Hematopoietic multipotent progenitor cell treated with erythropoietin and hydrocortisone succinate and interleukin-3 and kit ligand, for 4 days (in vitro differentiated cells): ENCODE data around the gene C2orf72.
"Not testable (repeated sequence)": the region's sequence is repeated elsewhere in the genome, so short reads cannot be mapped to it uniquely, and the experiment has no call there.

Source experiments
- DNase-seq: peaks from one replicate; pipeline ENCODE4 v3.0.0-alpha.2; 2015

The C2orf72 gene

DNA sequence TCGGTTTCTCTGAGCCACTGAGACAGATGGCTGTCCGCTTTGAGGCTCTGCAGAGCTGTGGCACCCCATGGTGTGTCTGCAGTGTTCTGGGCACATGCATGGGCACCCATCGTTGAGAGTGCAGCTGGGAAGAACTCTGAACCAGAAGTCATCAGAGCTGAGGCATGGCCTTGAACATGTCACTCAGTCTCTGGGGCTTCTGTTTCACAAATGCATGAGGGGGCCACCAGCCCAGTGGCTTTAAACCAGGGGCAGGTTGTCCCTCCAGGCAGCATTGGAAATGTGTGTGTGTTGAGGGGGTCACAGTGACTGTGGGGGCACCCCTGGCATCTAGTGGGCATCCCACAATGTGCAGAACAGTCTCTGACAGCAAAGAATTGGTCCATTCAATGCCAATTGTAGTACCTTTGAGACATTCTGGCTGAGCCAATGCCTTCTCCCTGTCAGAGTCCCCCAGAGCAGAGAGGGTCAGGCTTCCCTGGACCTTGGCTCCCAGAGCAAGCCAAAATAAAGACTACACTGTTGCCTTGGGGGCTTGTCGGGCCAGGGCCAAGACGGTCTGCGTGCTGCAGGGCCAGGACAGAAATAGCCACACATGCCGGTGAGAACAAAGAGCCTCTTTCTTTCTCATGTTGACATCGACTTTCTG lies 10.1 kb downstream of the C2orf72 start:
- DNase-seq, result no peak

DNA sequence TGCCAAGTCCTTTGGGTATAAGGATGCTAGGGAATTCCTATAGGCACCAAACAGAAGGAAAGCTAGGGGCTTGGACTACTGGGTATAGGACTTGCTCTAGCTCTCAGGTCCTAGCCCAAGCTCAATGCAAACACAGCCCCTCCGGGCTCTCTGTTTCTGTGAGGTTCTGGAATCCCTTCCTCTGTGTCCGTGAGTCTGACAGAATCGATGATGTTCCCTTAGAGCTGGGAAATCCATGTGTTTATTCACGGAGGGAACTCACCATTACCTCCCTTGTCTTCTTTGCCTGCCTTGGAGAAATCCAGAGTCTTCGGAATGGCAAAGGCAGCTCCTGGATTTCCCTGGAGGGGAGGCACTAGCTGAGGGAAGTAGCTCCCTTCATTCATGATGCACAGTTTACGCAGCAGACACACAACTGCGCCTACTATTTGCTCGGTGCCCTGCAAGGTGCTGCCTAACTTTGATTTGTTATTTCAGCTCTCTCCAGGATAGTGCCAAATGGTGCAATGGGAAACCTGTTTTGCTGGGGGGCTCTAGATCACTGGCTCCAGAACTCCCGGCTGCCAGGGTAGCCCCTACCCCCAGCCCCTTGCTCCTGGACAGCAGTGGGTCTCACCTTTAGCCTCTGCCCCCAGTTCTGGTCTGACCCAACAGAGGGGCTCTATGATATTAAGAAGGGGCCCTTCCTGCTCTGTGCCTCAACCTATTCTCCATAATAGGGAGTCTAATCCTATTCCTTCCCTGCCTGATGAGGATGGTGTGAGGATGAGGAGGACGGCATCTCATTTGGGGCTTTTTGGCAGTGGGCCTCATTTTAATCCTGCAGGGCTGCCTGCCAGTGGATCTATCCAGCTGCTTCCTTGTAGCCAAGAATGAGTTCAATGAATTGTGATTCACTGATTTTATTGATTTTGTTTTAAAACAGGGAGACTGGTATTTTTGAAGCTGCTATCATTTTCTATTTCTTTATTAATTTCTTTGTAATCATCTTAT lies 10.9 kb downstream of the C2orf72 start:
- DNase-seq, result no peak

DNA sequence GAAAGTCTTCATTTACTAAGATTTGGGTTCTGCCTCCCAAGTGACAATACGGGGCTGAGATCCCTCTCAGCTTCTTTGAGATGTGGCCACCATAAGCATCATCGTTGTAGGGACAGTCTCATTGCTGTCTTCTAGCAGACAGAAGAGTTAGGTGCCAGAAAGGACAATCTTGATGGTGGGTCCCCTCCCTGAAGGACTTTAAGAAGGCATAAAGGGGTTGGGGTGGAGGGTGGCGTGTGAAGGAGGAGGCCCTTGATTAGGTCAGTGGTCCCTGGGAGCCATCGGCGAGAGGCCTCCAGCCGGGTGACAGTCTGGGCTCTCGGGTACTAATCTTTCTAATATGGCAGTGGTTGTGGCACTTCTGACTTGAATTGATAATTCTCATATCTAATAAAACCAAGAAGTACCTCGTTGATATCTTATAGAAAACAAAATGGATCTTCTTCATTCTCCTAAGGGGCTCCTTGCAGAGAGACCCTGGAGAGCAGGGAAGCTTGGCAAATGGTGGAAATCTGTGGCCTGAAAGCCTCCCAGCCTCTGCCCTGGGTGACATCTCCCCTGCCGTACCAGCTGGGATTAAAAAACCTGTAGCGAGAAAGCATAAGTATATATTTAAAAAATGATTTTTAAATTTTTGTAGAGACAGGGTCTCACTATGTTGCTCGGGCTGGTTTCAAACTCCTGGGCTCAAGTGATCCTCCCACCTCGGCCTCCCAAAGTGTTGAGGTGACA lies 12.1 kb downstream of the C2orf72 start:
- no peak for DNase-seq

DNA sequence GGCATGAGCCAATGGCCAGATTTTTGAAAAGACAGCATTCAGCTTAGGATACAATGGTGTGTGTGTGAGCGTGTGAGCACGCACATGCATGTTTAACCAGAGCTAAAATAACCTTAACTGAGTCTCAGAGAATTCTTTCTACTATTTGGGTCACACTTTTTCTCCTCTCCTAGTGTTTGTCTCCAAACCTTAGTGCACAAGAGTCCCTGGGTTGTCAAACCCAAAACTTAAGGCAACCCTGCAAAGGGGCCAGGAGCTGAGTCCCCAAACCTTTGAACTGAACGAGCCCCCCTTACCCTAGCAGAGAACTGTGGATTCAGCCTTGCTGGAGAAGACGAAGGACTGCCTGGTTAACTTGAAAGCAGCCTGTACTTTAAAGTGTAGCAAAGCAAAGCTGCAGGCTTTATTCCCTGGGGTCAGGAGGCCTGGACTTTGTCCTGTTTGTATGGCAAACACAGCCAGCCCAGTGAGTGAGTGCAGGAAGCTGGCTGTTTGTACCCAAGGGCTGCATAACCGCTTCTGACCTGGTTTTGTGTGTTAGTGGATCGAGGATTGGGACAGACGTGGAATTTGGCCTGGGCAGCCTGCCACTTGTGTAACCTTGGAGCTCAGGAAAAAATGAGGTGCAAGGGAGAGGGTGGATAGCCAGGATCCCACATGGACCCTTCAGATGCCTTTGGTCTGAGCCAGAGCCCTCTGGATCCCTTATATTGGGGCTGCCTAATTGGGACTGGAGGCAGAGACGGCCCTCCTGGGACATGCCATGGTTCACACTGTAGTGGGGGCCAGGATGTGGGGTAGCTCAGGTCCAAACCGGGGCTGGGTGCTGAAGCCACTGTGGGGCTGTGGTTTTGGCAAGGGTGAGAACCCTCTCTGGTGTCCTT lies 12.9 kb downstream of the C2orf72 start:
- DNase-seq, result no peak

DNA sequence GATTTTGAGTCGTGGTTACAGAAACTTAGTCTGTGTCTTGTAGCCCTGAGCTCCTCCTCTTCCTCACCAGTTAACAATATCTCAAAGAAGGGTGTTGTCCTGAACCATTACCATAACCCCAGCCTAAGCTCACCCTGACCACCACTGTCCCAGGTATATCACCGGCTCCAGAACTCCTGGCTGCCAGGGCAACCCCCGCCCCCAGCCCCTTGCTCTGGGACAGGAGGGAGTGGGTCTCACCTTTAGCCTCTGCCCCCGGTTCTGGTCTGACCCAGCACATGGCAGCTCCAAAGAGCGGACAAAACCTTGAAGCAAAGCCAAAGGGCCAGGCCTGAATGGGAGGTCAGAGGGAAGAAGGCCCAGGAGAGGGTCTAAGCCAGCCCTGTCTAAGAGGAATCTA lies 13.8 kb downstream of the C2orf72 start:
- no peak for DNase-seq

DNA sequence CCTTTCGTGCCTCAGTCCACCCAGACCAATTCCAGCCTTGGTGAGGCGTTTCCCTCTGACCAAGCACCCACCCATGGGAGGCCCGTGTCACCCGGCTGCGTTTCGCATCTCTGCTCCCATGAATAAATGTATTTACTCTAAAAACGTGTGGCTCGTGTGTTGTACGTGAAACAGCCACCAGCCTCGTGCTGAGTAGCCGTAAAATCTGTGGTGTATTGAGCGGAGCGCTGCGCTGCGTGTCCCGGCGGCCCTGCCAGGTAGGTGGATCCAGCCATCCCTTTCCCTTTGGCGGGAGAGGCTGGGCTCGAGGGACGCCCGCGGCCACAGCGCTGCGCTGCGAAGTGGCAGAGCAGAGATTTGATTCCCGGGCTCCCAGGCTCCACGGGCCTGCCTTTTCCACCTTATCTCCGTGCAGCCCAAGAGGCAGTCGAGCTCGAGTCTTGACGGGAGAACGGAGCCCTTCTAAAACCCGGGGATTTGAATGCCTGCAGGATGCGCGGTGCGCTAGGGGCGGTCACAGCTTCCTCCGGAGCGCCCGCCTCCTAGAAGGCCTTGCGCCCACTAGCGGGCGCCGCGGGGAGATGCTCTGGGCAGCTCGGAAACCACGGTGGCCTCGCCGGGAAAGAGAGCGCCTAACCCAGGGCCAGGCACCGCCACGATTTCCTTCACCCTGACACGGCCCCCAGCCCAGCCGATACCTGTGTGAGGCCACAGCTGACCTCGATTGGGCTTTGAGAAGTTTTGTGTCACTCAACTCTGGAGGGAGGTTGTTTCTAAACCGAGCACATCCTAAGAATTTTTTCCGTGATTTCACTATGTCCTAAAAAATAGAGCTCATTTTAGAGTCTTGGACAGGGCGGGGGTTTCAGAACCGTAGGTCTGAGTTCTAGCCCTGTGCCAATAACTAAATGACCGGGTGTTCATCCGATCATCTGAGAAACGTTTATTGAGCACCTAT lies 15.4 kb downstream of the C2orf72 start:
- DNase-seq, result peak; percentile 92

DNA sequence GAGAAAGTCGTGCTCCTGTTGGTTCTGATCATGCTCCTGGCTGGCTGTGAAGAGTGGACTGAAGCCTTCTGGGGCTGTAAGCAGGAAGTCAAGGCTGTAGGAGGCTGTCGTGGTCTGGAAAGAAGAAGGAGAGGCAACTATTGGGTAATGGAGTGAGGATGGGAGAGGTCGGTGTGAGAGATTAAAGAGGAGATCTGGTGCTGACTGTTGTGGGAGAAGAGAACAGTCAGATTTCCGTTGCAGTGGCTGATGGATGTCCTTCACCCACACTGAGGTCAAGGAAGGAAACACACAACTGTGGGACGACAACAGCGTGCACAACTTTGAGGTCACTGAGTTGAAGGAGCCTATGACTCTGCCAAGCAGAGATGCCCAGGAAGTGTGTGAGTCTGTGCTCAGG lies 16.5 kb downstream of the C2orf72 start:
- DNase-seq, result peak; percentile 25

DNA sequence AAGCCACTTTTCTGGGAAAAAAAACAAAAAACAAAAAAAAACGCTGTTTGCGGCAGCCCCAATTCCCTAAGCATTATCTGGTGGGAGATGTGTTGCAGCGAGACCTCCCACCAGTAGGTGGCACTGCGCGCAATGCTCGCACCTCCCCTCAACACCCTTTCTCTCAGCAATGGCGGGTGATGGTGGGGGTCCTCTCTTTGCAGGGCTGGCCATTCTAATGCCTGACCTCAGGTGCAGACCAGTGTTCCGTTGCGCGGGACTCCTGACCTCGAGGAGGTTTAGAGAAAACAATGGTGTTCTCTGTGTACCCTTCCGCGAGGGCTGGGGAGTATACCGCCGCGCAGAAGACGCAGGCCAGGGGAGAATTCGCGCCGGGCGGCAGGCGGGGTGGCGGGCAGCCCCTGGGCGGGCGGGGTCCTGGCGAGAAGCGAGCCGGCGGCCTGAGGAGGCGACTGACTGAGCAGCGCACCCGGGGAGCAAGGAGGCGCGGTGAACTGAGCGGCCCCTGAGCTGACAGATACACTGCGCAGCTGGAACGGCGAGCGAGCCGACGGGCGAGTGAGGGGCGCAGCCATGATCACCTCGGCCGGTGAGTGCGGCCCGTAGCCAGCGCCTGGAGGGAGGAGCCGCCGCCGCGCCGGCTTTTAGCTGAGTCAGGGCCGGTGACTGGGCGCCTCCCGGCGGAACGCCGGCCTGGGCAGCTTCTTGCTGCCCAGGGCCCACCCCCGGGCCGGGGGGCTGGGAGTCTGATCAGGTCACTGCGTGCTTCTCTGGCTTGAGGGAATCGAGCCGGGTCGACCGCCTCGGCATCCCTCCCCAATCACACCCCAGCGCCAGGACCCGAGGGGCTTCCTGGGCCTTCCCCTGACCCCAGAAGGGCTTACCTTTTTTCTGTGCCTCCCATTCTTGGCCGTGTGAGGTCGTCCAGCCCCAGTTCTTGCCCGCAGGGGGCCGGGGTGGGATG lies 19.4 kb downstream of the C2orf72 start, which contains the start of gene PSMD1:
TSS of gene PSMD1 (plus strand) at position 415 of the 964 bp plus-strand sequence. CDS start at position 574, 159 bp downstream.
- peak; percentile 97 for DNase-seq

DNA sequence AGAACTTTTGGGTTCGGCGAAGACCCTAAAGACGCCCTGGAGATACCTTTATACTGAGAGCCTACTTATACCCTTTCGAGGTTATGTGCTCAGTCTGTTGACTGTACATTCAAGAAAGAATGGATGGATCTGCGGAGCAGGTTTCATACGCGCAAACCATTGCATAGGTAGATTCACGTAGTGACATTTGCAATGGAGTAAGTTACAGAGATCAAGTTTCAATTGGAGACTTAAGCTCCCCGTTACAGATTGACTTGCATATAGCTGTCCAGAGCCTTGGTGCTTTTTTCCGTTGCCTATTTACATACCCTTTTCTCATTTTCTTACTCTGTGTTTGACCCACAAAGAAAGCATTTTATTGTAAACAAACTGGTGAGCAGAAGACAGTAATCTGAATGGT lies 20.3 kb downstream of the C2orf72 start:
- DNase-seq, result no peak

DNA sequence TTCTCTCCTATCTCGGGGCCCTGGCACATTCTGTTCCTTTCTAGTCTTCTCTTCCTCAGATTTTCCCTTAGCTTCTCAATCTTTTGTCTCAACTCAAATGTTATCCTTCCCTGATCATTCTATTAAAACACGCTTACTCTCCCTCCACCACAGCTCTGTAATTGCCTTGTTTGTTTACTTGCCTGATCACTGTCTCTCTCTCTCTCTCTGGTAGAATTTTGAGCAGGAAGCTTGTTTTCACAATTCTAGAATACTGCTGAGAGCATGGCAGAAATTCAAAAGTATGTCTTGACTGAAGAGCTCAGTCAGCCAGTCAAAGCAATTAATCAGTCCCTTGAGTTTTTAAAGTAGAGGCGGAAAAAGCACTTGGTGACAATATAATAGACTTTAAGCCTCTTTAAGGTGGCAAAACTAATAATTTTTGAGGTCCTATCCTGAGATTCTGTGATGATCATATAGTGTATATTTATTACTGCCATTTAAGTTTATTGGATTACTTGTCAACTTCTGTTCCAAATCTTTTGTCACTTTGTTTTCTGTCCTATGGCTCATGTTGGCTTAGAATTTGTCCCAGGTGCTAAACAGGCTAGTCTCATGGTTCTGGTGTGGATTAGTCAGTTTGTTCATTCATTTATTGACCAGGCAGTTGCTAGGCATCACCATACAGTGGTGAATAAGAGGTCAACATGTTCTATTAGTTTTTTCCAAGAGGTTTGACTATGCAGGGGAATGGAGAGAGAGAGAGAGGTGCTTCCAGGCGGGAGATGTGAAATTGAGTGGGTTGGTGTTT lies 21.6 kb downstream of the C2orf72 start:
- no peak for DNase-seq

DNA sequence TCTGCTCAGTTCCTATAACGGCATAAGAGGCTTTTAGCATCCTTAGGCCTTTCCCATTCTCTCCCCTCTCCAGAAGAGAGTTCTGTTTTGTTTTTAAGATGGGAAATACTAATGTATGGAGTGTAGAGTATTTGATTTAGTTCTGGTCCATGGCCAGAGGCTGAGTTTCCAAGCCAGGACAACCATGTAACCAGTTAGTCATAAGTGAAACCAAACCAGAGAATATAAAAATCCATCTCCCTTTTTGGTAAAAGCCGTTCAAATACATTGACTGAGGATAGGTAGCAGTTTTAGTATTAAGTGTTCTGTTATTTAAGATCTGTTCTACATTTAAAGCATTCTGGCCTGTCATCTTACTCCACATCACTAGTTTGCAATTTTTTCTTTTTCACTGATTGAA lies 22.4 kb downstream of the C2orf72 start:
- no peak for DNase-seq

DNA sequence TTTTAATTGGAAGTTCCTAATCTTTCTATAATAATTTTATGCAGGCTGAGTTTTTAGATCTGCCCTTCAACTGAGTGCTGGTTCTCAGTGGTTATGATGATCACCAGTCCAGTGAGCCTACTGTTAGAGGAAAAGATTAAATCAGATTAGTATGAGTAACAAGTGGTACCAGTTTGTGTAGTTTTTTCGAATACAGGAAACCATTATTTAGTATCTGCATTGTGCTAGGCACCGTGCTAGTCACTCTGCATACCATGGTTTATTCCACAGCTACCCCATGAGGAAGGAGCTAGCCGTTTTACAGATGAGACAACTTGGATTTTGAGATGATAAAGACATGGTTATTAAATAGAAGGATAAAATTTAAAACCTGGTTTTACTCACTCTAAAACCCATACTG lies 25.5 kb downstream of the C2orf72 start:
- DNase-seq, result no peak

DNA sequence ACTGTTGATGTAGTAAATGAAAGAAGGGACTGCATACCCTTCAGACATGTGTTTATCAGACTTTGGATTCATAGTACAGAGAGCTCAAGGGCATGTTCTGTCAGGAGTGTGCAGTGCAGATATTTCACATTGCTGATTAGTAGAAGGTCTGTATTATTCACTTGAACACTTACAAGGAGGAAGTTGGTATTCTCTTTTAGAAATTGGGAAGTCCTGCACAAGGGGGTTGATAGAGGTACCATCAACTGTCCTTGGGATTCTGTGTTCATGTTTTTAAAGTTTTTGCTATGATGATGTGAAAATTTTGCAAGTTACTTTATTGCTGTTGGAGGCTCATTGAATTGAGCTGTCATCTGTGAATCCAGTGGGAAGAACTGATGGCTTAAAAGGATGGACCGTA lies 26.0 kb downstream of the C2orf72 start:
- DNase-seq, result peak; percentile 40

DNA sequence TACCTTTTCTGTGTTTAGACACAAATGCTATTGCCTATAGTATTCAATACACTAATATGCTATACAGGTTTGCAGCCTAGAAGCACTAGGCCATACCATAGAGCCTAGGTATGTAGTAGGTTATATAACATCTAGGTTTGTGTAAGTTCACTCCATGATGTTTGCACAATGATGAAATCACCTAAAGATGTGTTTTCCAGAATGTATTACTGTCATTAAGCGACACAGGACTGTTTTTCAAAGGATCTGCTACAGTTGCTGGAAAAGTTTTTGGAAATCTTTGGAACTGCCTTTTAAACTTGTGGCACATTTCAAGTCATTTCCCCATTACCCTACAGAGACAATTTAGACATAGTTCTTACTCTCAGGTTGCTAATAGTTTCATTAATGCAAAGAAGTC lies 28.6 kb downstream of the C2orf72 start:
- no peak for DNase-seq

DNA sequence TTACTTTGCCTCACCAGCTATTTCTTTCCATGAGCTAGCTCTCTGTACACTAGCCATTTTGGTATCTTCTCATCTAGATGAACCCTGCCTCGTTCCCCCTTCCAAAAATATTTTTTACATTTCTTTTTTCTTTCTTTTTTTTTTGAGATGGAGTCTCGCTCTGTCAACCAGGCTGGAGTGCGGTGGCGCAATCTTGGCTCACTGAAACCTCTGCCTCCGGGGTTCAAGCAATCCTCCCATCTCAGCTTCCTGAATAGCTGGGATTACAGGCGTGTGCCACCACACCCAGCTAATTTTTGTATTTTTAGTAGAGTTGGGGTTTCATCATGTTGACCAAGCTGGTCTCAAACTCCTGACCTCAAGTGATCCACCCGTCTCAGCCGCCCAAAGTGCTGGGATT lies 30.2 kb downstream of the C2orf72 start:
- not testable (repeated sequence) for DNase-seq

DNA sequence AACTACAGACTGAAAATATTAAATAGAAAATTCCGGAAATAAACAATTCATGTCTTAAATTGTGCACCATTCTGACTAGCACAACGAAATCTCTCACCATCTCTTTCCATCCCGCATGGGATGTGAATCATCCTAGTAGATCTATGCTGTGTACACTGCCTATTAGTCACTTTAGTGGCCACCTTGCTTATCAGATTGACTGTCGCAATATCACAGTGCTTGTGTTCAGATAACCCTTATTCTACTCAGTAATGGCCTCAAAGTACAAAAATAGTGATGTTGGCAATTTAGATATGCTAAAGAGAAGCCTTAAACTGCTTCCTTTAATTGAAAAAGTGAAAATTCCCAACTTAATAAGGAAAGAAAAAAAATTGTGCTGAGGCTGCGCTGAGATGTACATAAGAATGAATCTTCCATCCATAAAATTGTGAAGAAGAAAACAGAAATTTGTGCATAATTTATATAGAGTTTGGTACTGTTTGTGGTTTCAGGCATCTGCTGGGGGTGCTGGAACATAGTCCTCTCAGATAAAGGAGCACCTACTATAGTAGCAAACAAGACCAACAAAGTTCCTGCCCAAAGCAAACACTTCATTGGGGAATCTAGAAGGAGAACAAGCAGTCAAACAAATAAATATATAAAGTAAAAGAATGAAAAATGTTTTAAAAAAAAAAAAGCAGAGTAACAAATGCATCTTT lies 31.4 kb downstream of the C2orf72 start:
- peak; percentile 77 for DNase-seq

DNA sequence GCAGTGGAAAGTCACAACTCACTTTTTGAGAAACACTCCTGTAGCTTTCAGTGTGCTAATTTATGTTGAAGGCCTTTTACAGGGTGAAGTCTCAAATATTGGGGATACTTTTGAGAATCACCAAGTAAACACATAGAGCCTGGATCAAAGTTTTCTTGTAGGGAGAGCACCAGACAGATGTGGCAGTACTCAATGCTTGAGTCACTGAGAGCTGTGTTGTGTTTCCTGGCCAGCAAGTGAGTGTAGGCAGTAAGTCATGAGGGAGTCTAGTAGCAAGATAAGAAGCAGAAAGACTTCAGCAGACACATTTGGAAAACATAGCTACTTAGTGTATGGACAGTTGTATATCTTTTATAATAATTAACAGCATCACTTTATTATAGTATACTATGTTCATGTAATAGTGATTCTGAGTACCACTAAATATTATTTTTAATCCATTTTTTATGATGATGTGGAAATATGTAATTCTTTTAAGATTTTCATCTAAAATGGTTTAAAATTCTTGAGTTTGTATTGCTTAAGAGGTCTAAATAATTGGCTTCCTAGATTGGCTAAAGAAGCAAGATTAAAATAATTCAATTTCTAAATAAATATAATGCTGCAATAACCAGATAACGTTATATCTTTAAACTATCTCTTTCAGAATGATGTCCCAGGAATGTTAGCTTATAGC lies 32.2 kb downstream of the C2orf72 start:
- DNase-seq, result peak; percentile 22

DNA sequence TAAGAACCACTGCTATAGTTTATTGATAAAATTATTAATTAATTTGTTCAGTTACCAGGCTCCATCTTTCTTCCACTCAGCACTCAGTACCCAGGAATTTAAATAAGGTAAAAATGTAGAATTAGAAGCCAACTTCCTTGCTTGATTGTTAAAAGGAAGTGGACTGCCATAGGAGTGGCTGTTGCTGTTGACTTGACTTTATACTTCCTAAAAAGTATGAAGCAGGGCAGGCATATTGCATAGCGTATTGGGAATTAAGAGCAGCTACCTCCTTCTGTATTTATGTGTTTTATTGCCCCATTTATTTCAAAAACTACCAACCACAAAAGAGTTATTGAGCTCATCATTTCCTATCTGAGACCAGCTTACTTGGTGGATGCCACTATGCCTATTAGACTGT lies 47.2 kb downstream of the C2orf72 start:
- no peak for DNase-seq
